NCI-H526 treated with DMSO at 0.1 percent for 48 hours (cell line): Measurements from ENCODE around the gene UTP4.
A peak's percentile ranks its signal among the peaks of the same experiment; 100 is the strongest.

ENCODE experiments used
- DNase-seq: peaks from one replicate; lab custom pipeline; 2025; lab: John Stamatoyannopoulos, UW

UTP4 gene

DNA sequence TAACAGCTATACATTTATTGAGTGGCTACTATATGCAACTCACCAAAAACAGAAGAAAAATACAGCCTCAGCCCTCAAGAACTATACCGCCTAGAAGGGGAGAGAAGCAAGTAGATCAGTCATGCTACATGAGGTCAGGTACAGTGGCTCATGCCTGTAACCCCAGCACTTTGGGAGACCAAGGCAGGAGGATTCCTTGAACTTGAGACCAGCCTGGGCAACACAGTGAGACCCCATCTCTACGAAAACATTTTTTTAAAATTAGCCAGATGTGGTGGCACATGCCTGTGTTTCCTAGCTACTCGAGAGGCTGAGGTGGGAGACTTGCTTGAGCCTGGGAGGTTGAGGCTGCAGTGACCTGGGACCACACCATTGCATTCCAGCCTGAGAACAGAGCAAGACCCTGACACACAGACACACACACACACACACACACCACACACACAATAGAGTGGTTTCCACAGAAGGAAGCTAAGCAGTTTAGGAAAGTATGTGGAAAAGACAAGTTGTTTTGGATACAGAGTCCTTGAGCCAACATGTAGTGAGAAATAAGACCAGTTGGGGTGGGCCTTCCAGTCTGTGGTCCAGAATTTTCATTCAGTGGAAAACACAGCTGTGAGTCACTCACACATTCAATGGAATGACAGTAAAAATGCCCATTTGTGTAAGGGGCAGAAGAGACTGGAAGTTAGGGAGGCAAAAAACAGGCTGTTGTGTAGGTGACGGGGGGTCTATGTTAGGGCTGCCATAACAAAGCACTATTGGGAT lies 43.8 kb downstream of the UTP4 start:
- no peak for DNase-seq

- no peak for DNase-seq
These were observed 47.0 kb downstream of the UTP4 start for GRCh38 chr16:69179328-69180010.

DNA sequence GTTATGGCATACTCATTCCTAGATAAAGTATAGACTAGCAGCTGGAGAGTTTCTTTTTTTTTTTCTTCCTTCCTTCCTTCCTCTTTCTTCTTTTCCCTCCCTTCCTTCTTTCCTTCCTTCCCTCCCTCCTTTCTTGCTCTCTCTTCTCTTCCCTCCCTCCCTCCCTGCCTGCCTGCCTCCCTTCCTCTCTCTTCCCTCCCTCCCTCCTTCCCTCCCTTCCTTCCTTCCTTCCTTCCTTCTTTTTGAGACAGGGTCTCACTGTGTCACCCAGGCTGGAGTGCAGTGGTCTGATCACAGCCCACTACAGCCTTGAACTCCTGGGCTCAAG lies 47.5 kb downstream of the UTP4 start:
- no peak for DNase-seq

- no peak for DNase-seq
These were observed 50.4 kb downstream of the UTP4 start for GRCh38 chr16:69182730-69183416.

DNA sequence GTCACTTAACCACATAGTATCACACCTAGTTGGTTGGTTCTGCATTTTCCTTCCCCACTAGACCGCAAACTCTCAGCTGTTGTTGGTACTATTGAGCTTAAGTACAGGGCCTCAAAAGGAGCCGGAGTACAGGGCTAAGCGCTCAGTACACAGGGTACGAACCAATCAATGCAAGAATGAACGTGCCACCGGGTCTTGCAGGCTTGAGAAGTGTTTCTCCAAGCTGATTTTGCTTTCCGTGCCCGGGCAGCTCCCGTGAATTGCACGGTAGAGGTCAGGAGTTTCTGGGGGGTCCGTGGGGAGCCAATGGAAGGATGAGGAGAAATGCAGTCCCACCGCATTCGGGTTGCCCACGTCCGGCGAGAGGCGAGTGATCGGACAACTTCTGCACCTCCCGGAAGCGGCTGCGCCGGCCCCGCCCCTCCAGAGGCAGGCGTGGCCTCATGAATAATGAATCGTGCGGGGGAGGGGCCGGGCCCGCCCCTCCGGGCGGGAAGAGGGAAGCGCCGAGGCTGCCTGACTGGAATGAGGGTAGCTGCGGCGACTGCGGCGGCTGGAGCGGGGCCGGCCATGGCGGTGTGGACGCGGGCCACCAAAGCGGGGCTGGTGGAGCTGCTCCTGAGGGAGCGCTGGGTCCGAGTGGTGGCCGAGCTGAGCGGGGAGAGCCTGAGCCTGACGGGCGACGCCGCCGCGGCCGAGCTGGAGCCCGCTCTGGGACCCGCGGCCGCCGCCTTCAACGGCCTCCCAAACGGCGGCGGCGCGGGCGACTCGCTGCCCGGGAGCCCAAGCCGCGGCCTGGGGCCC lies 54.4 kb downstream of the UTP4 start, which contains the start of gene SNTB2:
Gene SNTB2, plus strand, starts transcription at position 523 of the 804 bp plus-strand sequence. Its CDS starts 3 bp downstream, at position 526.
- peak; percentile 63 for DNase-seq

- peak; percentile 45 for DNase-seq
These were observed 55.2 kb downstream of the UTP4 start for GRCh38 chr16:69187446-69188235.

- peak; percentile 45 for DNase-seq
These were observed 55.7 kb downstream of the UTP4 start for GRCh38 chr16:69188236-69188549.

DNA sequence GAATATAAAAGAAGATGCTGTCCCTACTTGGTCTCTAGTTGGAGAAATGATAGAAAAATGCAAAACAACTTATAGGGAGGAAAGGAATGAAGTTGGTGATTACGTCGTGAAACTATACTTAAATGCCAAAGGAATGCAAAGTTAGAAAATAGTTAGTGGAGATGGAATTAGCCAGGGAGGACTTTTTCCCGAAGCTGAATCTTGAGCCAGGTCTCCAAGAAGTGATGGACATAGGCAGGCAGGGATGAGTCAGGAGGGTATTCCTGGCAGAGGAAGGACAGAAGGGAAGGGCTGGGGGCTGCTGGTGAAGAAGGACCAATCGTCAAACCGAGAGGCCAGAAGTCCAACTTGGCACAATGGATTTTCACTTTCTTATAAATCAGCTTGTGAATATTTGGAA lies 56.3 kb downstream of the UTP4 start:
- no peak for DNase-seq

- DNase-seq: no peak
These were observed 57.7 kb downstream of the UTP4 start for GRCh38 chr16:69190046-69190588.

DNA sequence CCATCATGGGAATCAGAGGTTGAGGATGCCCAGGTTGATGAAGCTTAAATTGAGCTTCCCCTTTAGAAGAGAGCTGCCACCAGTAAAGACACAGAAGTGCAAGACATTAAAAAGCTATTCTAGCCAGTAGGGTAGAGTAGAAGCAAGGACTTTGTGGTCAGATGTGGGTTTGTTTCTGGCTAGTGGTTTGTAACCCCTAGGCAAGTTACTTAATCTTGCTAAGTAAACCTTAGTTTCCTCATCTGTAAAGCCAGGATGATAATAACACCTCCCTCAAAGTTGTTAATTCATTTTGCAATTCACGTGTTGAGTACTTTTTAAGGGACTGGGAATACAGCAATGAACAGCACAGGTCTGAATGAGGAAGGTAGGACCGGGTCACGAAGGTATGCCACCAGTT lies 58.1 kb downstream of the UTP4 start:
- DNase-seq: no peak

DNA sequence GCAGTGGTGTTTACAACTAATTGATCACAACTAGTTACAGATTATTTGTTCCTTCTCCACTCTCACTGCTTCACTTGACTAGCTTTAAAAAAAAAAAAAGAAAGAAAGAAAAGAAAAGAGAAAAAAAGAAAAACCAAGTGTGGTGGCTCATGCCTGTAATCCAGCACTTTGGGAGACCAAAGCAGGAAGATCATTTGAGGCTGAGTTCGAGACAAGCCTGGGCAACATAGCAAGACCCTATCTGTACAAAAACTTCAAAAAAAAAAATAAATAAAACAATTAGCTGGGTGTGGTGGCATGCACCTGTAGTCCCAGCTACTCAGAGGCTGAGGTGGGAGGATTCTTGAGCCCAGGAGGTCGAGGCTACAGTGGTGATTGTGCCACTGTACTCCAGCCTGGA lies 58.7 kb downstream of the UTP4 start:
- DNase-seq: no peak

- no peak for DNase-seq
These were observed 61.4 kb downstream of the UTP4 start for GRCh38 chr16:69193855-69194254.

GRCh38 chr16:69194488-69194887 lies 62.0 kb downstream of the UTP4 start:
- no peak for DNase-seq

GRCh38 chr16:69195369-69196029 lies 63.0 kb downstream of the UTP4 start:
- no peak for DNase-seq

GRCh38 chr16:69197573-69197972 lies 65.1 kb downstream of the UTP4 start:
- DNase-seq: no peak

DNA sequence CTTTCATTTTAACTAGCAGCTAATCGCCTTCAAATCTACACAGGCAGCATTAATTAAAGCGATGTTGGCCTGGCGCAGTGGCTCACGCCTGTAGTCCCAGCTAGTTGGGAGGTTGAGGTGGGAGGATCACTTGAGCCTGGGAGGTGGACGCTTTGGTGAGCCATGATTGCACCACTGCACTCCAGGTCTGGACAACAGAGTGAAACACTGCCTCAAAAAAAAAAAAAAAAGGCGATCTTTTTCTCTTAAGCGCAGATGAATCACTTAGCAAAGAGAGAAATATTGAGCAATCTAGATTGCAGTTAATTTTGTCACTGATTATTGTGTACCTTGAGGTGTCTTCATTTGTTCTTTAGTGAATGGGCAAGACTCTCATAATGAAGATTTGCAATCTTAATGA lies 66.9 kb downstream of the UTP4 start:
- no peak for DNase-seq

GRCh38 chr16:69201291-69201690 lies 68.8 kb downstream of the UTP4 start:
- no peak for DNase-seq

- DNase-seq: no peak
These were observed 69.3 kb downstream of the UTP4 start for GRCh38 chr16:69201787-69202186.

- DNase-seq: no peak
These were observed 71.7 kb downstream of the UTP4 start for GRCh38 chr16:69204172-69204571.

GRCh38 chr16:69209735-69210134 lies 77.3 kb downstream of the UTP4 start:
- DNase-seq: no peak

- DNase-seq: no peak
These were observed 85.0 kb downstream of the UTP4 start for GRCh38 chr16:69217433-69217832.
